Measurements from ENCODE around the gene HS3ST6.
A peak's percentile ranks its signal among the peaks of the same experiment; 100 is the strongest.
"Not testable (repeated sequence)": the region's sequence is repeated elsewhere in the genome, so short reads cannot be mapped to it uniquely, and the experiment has no call there.

HS3ST6 gene

DNA sequence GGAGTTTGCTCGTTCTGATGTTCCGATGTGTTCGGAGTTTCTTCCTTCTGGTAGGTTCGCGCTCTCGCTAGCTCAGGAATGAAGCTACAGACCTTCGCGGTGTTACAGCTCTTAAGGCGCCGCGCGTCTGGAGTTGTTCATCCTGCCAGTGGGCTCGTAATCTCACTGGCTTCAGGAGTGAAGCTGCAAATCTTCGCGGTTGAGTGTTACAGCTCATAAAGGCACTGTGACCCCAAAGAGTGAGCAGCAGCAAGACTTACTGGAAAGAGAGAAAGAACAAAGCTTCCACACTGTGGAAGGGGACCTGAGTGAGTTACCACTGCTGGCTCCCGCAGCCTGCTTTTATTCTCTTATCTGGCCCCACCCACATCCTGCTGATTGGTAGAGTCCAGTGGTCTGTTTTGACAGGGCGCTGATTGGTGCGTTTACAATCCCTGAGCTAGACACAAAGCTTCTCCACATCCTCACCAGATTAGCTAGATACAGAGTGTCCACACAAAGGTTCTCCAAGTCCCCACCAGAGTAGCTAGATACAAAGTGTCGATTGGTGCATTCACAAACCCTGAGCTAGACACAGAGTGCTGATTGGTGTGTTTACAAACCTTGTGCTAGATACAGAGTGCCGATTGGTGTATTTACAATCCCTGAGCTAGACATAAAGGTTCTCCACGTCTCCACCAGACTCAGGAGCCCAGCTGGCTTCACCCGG is 39.4 kb upstream of the HS3ST6 start:
- not testable (repeated sequence) for DNase-seq, H3K9me3 Mint-ChIP-seq, H3K27ac Mint-ChIP-seq, H3K4me3 Mint-ChIP-seq, H3K27me3 Mint-ChIP-seq
- Mint-ChIP-seq H3K4me1 (ENCODE audit: low read depth) (peaks cover 29% of the 10 kb centered on the region), H3K36me3 (ENCODE audit: low read depth) (peaks cover 32% of the 10 kb centered on the region)

DNA sequence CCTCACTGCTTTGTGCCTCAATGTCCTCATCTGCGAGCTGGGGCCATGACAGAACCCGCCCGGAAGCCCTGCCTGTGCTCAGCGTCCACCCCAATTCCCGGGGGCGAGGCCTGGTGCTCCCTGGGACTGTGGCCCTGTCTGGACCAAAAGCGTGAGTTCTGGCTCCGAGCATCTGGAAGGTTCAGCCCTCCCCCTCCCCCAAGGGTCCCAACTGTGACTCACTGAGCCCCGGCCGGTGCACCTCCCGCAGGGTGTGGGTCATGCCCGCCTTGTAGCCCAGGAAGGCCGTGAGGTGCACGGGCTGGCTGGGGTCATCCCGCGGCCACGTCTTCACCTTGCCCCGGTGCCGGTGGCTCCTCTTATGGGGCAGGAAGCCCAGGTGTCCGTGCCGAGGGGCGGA is 35.5 kb upstream of the HS3ST6 start:
- DNase-seq = no peak
- Mint-ChIP-seq H3K36me3 (ENCODE audit: low read depth) (no peaks in the 10 kb centered on the region), H3K4me3 (no peak overlapping the region), H3K4me1 (ENCODE audit: low read depth) (peaks cover 2% of the 10 kb centered on the region), H3K9me3 (no peaks in the 10 kb centered on the region), H3K27me3 (no peaks in the 10 kb centered on the region), H3K27ac (no peak overlapping the region)

DNA sequence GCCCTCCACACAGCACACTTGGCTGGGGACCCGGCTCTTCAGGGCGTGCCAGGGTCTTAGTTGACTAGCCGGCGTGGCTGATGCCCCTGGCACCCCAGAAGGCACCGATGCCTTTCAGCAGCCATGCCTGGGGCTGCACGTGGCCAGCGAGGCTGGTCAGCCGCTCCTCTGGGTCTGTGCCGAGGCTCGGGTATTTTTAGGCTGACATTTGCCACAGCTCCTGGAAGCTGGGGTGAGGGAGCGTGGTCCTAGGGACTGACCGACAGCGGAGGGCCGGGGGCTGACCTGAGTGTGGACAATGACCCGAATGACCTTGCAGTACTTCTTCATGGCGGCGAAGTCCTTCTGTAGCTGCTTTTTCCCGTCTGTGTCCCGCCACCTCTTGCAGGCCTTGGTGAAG is 32.3 kb upstream of the HS3ST6 start:
- no peaks in the 10 kb centered on the region for H3K4me1 Mint-ChIP-seq (ENCODE audit: low read depth)
- H3K9me3 Mint-ChIP-seq = no peaks in the 10 kb centered on the region
- H3K27ac Mint-ChIP-seq = no peak overlapping the region
- no peak overlapping the region for H3K4me3 Mint-ChIP-seq
- DNase-seq = no peak
- H3K27me3 Mint-ChIP-seq = no peaks in the 10 kb centered on the region
- no peaks in the 10 kb centered on the region for H3K36me3 Mint-ChIP-seq (ENCODE audit: low read depth)

DNA sequence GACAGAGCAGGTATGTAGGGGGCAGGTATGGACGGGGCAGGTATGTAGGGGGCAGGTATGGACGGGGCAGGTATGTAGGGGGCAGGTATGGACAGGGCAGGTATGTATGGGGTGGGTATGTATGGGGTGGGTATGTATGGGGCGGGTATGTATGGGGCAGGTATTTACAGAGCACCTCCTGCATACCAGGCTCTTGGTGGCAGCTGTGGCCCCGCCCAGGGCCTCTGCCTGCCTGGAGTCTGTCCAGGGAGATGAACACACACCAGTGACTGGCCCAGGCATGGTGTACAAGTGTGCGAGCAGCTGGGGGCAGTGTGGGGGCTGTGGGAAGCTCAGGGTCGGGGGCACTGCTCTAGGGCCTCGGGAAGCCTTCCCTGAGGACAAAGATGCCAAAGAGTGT is 31.8 kb upstream of the HS3ST6 start:
- DNase-seq = no peak
- Mint-ChIP-seq H3K27me3 (no peaks in the 10 kb centered on the region), H3K27ac (no peak overlapping the region), H3K9me3 (no peaks in the 10 kb centered on the region), H3K4me1 (ENCODE audit: low read depth) (no peaks in the 10 kb centered on the region), H3K4me3 (no peak overlapping the region), H3K36me3 (ENCODE audit: low read depth) (no peaks in the 10 kb centered on the region)

DNA sequence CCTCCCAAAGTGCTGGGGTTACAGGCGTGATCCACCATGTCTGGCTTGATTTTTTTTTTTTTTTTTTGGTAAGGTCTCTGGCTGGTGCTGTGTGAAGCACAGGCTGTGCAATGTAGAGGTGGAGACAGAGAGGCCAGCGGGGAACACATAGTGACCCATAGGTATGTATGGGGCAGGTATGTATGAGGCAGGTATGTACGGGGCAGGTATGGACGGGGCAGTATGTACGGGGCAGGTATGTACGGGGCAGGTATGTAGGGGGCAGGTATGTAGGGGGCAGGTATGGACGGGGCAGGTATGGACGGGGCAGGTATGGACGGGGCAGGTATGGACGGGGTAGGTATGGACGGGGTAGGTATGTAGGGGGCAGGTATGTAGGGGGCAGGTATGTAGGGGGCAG is 31.3 kb upstream of the HS3ST6 start:
- DNase-seq = no peak
- H3K4me3 Mint-ChIP-seq = no peak overlapping the region
- no peak overlapping the region for H3K27ac Mint-ChIP-seq
- H3K27me3 Mint-ChIP-seq = no peaks in the 10 kb centered on the region
- H3K4me1 Mint-ChIP-seq (ENCODE audit: low read depth) = peaks cover 2% of the 10 kb centered on the region
- no peaks in the 10 kb centered on the region for H3K36me3 Mint-ChIP-seq (ENCODE audit: low read depth)
- H3K9me3 Mint-ChIP-seq = no peaks in the 10 kb centered on the region

DNA sequence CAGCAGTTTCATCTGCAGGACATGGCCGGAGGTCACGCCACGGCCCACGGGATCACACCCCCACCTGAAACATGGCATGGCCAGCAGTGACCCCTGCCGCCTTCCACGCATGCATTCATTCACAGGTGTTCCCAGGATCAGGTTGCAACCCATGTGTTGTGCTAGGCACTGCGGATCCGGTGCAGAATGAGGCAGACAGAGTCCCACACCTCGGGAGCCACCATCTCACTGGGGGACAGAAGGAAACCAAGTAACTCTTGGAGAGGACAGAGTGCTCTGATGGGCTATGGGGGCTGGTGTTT is 29.1 kb upstream of the HS3ST6 start:
- Mint-ChIP-seq H3K4me1 (ENCODE audit: low read depth) (peaks cover 17% of the 10 kb centered on the region), H3K27me3 (no peaks in the 10 kb centered on the region), H3K9me3 (no peaks in the 10 kb centered on the region), H3K27ac (no peak overlapping the region), H3K4me3 (no peak overlapping the region), H3K36me3 (ENCODE audit: low read depth) (peaks cover 2% of the 10 kb centered on the region)
- DNase-seq = no peak

DNA sequence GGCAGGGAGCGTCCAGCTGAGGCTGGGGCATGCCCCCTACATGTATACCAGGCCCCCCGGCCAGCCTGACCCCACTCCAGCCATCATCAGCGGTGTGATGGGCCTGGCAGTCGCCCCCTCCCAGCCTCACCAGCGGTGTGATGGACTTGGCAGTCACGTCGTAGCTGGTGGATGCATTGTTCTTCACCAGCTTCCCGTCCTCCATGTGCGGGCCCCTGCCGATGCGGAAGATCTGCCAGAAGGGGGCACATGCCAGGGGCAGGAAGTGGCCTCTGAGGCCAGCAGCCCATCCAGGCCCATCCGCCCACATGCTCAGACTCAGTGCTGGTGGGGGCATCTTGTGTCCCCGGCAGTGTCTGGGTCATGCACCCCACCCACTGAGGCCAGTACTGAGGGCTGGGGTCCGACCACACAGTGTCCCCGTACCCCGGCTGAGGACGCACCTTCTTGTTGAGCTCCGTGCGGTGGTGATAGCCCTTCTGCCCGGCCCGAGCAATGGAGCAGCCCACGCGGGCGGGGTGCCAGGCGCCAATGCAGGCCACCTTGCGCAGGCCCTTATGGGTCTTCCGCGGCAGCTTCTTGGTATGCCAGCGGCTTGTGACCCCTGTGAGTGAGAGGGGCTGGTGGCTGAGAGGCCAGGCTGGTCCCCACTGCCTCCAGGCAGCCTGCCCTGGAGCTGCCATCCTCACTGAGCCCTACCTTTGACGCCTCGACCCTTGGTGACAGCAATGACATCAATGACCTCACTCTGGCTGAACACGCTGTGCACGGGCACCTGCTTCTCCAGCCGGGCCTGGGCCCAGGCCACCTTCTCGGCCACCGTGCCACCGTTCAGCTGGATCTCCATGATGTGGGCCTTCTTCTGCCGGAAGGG is 28.5 kb upstream of the HS3ST6 start:
- H3K4me3 Mint-ChIP-seq = no peak overlapping the region
- peaks cover 23% of the 10 kb centered on the region for H3K4me1 Mint-ChIP-seq (ENCODE audit: low read depth)
- H3K9me3 Mint-ChIP-seq = no peaks in the 10 kb centered on the region
- DNase-seq = no peak
- no peak overlapping the region for H3K27ac Mint-ChIP-seq
- H3K27me3 Mint-ChIP-seq = no peaks in the 10 kb centered on the region
- peaks cover 2% of the 10 kb centered on the region for H3K36me3 Mint-ChIP-seq (ENCODE audit: low read depth)

DNA sequence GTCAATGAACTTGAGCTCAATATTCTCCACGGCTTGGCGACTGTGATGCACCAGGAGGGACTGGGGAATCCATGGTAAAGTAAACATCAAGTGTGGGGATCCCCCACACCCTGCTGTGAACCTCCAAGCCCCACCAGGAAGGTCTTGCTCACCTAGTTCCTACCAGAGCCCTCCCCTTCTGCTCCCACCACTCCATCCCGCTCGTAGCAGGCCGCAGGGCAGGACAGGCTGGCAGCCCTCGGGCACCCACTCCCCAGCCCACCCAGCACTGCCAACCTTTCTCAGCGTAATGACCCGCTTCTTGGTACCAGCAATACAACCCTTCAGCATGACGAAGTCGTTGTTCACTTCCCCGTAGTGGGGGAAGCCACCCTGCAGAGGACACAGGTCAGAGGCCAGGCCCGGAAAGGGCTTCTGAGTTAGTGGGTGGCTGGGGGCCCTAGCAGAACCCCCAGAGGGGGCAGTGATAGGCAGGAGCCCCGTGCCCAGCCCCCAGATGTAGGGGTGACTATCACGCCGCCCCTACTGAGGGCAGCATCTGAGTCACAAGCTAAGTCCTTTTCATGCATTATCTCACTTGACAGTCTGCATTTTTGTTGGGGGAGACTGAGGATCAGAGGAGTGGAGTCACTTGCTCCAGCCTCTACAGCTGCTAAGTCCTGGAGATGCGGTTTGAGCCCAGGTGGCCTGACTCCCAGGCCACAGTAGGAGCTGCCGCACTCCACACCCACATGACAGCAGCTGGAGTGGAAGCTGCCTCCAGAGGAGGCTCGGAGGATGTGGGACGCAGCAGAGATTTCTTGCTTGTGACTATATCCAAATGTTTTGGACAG is 27.6 kb upstream of the HS3ST6 start:
- H3K4me1 Mint-ChIP-seq (ENCODE audit: low read depth) = peaks cover 29% of the 10 kb centered on the region
- H3K36me3 Mint-ChIP-seq (ENCODE audit: low read depth) = peaks cover 2% of the 10 kb centered on the region
- DNase-seq = no peak
- no peaks in the 10 kb centered on the region for H3K9me3 Mint-ChIP-seq
- H3K4me3 Mint-ChIP-seq = no peak overlapping the region
- no peak overlapping the region for H3K27ac Mint-ChIP-seq
- H3K27me3 Mint-ChIP-seq = no peaks in the 10 kb centered on the region

DNA sequence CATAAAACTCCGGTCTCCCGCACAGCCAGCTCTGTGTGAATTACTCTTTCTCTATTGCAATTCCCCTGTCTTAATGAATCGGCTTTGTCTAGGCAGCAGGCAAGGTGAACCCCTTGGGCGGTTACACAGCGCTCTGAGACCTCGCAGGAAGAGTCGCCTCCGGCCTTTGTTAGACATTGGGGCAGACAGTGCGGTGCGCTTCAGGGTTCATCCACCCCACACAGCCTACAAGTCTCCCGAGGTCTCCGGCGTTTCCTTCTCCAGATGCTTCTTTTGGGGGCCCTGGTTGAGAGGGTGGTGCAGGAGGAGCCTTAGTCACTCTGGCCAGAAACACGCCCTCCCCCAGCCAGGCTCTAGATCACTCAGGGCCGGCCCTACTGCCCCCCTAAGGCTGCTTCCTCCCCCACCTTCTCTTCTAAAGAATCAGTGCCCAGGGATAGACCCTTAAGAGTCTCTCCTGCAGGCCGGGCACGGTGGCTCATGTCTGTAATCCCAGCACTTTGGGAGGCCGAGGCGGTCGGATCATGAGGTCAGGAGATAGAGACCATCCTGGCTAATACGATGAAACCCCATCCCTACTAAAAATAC is 26.5 kb upstream of the HS3ST6 start:
- peak overlapping the region; percentile 38 for H3K27ac Mint-ChIP-seq

DNA sequence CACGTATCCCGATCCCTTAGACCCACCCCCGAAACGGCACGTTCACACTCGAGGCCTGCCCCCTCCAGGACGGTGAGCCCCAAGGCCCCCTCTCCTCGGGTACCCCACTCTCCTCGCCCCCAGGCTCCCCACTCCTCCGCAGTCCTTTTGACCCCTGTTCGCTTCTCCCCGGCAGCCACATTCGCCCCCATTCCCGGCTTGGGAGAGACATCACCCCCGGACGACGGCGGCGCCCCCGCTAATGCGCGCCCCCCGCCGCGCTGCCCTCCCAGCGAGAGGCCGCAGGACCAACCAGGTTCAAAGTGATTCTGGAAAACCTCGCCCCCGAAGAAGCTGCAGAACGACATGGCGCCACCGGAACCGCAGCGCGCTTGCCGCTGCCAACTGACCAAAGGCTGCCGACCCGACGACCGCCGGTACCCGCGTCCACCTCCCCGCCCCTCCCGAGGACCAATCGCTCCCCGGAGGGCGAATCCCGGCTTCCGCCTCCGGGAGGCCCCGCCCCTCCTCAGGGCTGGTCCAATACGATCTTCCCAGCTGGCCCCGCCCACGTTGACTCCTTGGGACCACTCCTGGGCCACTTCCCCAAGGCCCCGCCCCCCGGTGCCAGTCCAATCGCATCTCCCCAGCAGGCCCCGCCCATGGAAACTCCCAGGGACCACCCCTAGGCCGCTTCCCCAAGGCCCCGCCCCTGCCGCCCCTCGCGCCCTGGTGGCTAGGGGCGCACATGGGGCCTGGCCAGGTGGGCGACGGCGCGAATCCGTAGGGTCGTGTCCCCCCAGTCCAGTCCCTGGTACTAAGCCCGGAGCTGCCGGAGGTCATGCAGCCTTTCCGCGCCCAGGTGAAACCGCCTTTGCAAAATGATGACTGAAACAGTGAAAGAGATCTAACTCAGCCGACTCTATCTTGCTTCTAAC is 24.9 kb upstream of the HS3ST6 start, which contains the start of gene MSRB1:
MSRB1 (minus strand) TSS at position 390 of the 917 bp plus-strand sequence; CDS start at position 347, 43 bp downstream.
- Mint-ChIP-seq H3K27ac (peak within 1 kb of the TSS; percentile 91), H3K27me3 (no peaks in the 10 kb centered on the region), H3K4me3 (peak within 1 kb of the TSS; percentile 92), H3K4me1 (ENCODE audit: low read depth) (peaks cover 29% of the 10 kb centered on the region), H3K9me3 (no peaks in the 10 kb centered on the region), H3K36me3 (ENCODE audit: low read depth) (peaks cover 20% of the 10 kb centered on the region)
- peak; percentile 99 for DNase-seq

More for the DNA sequence above, 26.5 kb upstream of the HS3ST6 start:
- DNase-seq = no peak
- H3K36me3 Mint-ChIP-seq (ENCODE audit: low read depth) = peaks cover 8% of the 10 kb centered on the region
- H3K9me3 Mint-ChIP-seq = no peaks in the 10 kb centered on the region
- H3K27me3 Mint-ChIP-seq = no peaks in the 10 kb centered on the region
- H3K4me1 Mint-ChIP-seq (ENCODE audit: low read depth) = peaks cover 29% of the 10 kb centered on the region
- H3K4me3 Mint-ChIP-seq = peak overlapping the region; percentile 92

DNA sequence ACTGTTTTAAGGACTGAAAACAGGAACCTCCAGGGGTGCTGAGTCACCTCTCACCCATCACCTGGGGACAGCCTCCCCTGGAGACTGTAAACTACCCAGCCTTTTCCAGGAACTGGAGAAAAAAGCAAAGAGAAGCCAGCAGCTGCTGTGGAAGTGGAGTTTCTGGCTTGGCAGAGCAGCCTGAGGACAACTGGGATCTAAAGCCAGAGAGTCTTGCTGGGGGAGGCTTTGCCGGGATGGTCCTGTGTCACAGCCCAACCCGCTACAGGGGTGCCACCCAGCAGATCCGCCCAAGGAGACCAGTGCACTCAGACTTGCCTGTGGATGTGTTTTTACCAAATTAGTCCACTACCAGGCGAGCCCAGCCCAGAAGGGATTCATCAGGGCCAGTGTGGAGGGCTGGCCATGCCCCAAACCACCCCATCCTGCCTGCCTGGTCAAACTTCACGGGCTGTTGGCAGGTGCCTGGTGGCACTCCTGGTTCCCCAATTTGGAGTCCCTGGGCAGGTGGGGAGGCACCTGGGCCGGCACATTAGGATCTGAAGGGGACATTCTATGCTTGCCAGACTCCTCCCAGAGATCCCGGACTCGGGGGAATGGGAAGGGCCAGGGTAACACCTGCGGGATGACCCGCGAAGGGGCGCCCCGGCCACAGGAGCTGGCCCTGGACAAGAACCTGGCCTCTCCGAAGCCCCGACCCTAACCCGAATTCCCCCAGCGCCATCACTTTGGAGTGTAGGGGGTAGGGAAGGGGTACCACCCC is 24.0 kb upstream of the HS3ST6 start:
- Mint-ChIP-seq H3K4me3 (peak overlapping the region; percentile 92), H3K27me3 (no peaks in the 10 kb centered on the region)

DNA sequence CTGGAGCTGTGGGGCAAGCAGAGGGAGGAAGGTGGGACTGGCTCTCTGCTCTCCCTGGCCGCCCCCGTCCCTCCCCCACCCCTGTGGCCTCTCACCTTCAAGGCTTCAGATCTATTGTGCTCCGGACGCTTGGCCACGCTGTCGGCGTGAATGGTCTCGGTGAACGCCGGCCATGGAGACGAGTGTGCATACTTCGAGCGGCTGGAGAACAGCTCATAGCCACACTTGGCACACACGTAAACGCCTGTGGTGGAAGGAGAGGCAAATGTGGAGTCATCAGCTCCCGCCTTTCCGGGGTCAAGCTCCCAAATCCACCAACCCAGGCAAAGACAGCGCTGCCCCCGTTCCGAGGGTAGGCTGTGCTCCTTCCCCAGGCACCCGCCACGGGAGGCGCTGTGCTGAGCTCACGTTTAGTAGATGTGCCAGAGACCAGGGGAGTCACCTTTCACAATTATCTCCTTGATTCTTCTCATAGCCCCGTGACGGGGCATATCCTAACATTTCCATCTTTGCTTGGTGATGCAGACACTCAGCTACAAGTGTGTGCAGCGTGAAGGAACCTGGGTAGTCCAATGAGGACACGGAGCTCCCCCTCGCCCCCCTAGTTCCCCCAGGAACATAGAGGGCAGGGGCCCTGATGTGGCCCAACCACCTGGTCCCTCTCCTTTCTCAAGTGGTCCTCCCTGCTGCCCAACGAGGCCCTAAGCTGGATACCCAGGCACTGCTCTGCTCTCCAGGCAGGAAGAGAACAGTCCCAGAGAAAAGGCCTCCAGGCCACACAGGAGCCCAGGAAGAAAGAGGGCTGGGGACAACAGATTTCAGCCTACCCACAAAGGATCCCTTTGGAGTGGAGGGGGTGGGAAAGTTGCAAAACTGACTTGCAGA is 23.2 kb upstream of the HS3ST6 start:
- no peaks in the 10 kb centered on the region for H3K27me3 Mint-ChIP-seq
- peak overlapping the region; percentile 52 for H3K27ac Mint-ChIP-seq
- H3K4me3 Mint-ChIP-seq = peak overlapping the region; percentile 92
- no peaks in the 10 kb centered on the region for H3K9me3 Mint-ChIP-seq
- peaks cover 29% of the 10 kb centered on the region for H3K4me1 Mint-ChIP-seq (ENCODE audit: low read depth)
- peaks cover 26% of the 10 kb centered on the region for H3K36me3 Mint-ChIP-seq (ENCODE audit: low read depth)
- no peak for DNase-seq

More for the DNA sequence above, 24.0 kb upstream of the HS3ST6 start:
- Mint-ChIP-seq H3K9me3 (no peaks in the 10 kb centered on the region), H3K36me3 (ENCODE audit: low read depth) (peaks cover 24% of the 10 kb centered on the region), H3K4me1 (ENCODE audit: low read depth) (peaks cover 29% of the 10 kb centered on the region), H3K27ac (peak overlapping the region; percentile 91)
- peak; percentile 48 for DNase-seq

Measured in activated T-cell treated with anti-CD3 and anti-CD28 coated beads, Interleukin-2, amount 50 U/mL, for 24 hours (primary cell).